ENCODE data around the gene CABLES2. TPM values are rescaled to one million over a fixed set of nuclear protein-coding genes. Genes with fewer than 3 reads are reported as not detected.

The CABLES2 gene
- total and polyA plus RNA-seq, 9 of the 15 experiments (the other 6 are each of a cell fraction or from before 2014, with no cell fraction given) = 0.46 to 4.2 (median 1.6) TPM

- TF ChIP-seq ZNF830 (CRISPR knock-in tag; IDR thresholded peaks at IDR 0.05) (0 out of 2 replicates have a peak, but pooled peaks have one; percentile 42), DDX20 (tag; IDR thresholded peaks at IDR 0.05; ENCODE audit: low read depth) (no peak), ZNF592 (IDR thresholded peaks at IDR 0.05) (no peak), MIER1 (IDR thresholded peaks at IDR 0.05; ENCODE audit: low read depth) (0 out of 2 replicates have a peak, but pooled peaks have one; percentile 29), MTA2 (IDR thresholded peaks at IDR 0.05; ENCODE audit: low read depth) (no peak), REST (IDR thresholded peaks at IDR 0.05; ENCODE audit: borderline replicate concordance) (peak; percentile 34; the same call in 1 of the 2 replicates), REST (CRISPR knock-in tag; IDR thresholded peaks at IDR 0.05; ENCODE audit: low read depth) (peak; percentile 82), ETS1 (conservative IDR thresholded peaks at IDR 0.05; ENCODE audit: control insufficient read depth, low read depth, low read length) (peak; percentile 51; the same call in 1 of the 2 replicates), ZNF133 (CRISPR knock-in tag; IDR thresholded peaks at IDR 0.05) (no peak), E2F4 (CRISPR knock-in tag; IDR thresholded peaks at IDR 0.05; ENCODE audit: low read depth) (0 out of 2 replicates have a peak, but pooled peaks have one; percentile 53), ZNF707 (CRISPR knock-in tag; conservative IDR thresholded peaks at IDR 0.05) (no peak)
These were observed at the start of gene CABLES2 (continued) for GRCh38 chr20:62407221-62407992.

Data from K562 (cell line).